ENCODE results near the gene HLCS.
"Not testable (repeated sequence)": the region's sequence is repeated elsewhere in the genome, so short reads cannot be mapped to it uniquely, and the experiment has no call there.

The HLCS gene

DNA sequence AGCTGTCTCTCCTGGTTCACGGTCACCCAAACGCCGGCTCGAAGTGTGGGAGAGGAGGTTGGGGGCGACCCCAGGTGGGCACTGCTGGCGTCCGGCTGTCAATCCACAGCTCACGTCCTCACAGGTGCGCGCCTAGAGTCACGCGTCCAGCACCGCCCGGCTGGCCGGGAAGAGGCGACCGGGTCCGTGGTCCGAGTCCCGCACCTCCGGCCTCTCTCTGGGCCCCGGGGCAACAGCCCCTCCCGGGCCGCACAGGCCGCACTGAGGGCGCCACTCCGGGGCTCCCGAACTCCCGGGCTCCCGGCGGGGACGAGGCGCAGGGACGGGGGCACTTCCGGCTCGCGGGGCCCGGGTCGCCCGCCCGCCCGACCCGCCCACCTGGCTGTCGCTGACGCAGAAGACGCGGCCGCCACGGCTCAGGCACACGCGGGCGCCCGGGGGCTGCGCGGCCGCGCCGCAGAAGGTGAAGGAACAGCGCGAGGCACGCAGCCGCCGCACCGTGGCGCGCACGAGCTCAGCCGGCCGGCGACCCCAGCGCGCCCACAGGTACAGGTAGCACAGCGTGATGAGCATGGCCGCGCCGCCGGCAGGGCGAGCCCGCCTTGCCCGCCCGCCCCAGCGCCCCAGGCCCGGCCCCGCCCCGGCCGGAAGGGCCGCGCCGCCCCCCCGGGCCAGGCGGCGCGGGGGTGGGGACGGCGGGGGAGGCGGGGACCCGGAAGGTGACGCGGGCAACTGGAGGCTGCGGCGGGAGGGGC is at the start of gene HLCS:
HLCS (minus strand) TSS at position 604 of the 755 bp plus-strand sequence; CDS start at position 573, 31 bp downstream.
- FAIRE-seq: no peak

DNA sequence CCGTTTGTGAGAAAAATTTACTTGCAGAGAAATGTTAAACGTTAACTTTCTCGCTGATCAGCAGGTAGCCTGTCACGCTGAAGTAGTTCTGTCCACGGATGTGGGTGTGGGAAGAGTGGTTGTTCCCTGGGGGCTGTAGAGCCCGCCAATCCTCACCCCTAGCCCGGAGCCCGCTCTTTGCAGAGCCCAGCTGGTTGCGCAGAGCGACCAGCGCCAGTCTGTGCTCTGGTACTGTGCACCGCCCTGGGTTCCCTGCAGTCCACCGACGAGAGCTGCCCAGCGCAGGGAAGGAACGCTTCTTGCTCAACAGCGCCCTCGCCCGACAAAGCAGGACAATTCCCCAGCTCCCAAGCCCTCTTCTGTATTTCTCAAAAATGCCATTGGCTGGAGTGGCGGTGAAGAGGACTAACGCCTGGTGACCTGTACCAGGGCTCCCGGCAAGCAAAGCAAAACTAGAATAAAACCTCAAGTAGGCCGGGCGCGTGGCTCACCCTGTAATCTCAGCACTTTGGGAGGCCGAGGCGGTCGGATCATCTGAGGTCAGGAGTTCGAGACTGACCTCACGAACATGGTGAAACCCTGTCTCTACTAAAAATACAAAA is 43.4 kb upstream of the HLCS start:
- FAIRE-seq: no peak

DNA sequence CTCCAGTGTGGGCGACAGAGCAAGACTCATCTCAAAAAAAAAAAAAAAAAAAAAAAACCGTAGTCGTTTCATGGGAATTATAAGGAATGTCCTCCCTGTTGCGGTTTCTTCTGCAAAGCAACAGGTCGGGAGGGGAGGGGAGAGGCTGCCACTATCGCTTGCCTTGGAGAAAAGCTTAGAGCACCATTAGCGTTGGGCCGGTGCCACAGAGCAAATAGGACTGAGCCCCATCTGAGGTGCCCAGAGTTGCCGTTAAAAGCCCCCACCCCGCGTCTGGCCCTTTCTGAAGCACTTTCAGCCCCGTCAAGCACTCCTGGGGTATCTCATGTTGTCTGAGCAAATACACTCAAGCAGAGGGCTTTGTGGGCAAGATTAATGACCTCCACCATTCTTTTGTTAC is 42.3 kb upstream of the HLCS start:
- no peak for FAIRE-seq

DNA sequence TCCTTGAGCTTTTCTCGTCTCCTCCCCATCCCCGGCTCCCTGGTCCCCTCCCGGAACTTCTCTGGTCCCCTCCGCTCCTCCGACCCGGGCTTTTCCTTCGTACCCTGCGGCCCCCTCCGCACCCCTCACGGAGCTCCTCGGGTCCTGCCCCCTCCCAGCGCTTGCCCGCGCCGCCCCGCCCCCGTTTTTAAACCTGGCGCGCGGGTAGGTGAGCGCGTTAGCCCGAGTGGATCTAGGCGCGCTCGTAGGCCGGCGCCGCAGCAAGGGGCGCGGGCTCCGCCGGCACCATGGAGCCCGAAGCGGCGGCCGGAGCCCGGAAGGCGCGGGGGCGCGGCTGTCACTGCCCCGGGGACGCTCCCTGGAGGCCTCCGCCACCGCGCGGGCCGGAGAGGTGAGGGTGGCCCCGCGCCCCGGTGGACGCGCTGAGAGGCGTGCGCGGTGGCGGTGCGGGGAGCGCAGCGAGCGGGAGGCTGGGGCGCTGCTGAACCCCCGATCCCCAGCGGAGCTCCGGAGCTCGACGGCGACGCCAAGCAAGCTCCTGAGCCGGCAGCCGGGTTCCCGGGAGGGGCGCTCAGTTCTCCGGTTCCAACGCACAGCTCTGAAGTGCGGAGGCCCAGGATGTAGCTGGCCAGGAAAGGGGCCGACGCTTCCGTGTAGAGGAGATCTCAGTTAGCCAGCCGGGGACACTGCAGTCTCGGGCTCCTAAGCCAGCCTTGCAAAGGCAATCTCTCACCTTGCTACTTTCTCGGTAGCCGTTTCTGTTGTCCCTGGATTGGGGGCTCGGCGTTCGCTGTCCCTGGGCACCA is 40.2 kb upstream of the HLCS start, which contains the start of gene RIPPLY3:
RIPPLY3 (plus strand) TSS at position 217 of the 806 bp plus-strand sequence; CDS start at position 288, 71 bp downstream.
- FAIRE-seq: no peak

GRCh38 chr21:37005548-37006485 is 39.3 kb upstream of the HLCS start:
- no peak for FAIRE-seq

DNA sequence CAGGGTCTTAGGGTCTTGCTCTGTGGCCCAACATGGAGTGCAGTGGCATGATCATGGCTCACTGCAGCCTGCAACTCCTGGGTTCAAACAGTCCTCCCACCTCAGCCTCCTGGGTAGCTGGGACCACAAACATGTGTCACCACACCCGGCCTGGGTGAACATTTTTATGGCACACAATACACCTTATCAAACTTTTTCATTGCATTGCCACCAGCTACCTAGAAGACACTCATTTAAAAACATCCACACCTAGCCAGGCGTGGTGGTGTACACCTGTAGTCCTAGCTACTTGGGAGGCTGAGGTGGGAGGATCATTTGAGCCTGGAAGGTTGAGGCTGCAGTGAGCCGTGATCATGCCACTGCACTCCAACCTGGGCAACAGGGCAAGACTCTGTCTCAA is 37.4 kb upstream of the HLCS start:
- not testable (repeated sequence) for FAIRE-seq

DNA sequence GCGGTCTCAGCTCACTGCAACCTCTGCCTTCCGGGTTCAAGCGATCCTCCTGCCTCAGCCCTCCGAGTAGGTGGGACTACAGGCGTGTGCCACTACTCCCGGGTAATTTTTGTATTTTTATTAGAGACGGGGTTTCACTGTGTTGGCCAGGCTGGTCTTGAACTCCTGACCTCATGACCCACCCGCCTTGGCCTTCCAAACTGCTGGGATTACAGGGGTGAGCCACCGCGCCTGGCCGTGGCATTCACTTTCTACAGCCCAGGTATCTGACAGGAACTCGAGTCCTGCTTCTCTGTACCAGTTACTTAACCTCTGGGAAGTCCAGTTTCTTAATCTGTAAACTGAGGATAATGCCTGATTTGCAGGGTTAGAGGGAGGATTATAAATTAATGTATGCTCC is 36.4 kb upstream of the HLCS start:
- not testable (repeated sequence) for FAIRE-seq

DNA sequence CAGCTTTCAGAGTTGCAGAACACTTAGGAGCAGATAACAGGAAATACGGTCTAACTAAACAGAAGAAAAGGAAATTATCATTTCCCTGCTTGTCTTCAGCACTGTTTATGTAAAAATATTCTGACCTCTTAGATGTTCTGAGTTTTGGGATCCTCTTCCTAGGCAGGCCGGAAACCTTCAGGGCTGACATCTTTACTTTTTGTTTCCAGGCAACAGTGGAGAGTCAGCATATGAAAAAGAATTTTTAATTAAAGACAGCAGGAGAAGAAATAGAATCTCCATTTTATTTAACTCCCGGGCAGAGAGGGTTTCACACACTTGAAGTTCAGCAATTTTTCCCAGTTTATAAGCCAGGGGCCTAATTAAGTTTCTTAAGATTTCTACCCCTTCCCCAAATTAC is 35.0 kb upstream of the HLCS start:
- no peak for FAIRE-seq

DNA sequence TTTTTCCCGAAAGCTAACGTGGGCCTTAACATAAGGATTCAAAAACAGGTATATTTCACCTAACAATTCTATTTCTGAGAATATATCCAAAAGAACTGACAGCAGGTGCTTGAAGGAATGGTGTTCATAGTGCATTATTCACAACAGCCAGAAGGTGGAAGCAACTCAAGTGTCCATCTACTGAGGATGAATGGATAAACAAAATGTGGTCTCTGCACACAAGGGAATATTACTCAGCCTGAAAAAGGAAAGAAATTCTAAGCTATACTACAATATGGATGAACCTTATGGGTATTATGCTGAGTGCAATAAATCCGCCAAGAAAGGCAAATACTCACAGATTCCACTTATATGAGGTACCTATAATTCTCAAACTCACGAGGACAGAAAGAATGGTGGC is 33.9 kb upstream of the HLCS start:
- FAIRE-seq: no peak

DNA sequence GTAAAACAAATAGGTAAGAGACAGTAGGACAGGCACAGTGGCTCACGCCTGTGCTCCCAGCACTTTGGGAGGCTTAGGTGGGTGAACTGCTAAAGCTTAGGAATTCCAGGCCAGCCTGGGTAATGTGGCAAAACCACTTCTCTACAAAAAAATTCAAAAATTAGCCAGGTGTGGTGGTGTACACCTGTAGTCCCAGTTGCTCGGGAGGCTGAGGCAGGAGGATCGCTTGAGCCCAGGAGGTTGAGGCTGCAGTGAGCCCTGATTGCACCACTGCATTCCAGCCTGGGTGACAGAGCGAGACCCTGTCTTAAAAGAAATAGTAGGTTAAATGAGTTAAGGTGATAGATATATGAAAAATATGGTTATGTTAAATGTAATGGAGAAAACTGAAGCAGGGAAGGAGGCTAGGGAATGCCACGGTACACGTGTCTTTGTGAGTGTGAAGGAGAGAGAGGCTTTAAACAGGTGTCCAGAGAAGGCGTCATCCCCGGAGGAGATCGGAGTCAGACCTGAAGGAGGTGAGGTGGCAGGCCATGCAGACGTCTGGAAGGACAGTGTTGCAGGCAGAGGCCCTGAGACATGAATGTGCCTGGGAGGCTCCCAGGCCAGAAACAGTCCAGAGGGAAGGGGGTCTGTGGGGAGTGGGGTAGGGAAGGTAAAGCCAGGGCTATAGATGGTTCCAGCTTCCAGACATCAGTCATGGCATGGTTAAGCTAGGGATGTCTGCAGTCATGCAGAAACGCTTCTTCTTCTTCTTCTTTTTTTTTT is 32.8 kb upstream of the HLCS start:
- no peak for FAIRE-seq

GRCh38 chr21:36995285-36995684 is 28.8 kb upstream of the HLCS start:
- not testable (repeated sequence) for FAIRE-seq

DNA sequence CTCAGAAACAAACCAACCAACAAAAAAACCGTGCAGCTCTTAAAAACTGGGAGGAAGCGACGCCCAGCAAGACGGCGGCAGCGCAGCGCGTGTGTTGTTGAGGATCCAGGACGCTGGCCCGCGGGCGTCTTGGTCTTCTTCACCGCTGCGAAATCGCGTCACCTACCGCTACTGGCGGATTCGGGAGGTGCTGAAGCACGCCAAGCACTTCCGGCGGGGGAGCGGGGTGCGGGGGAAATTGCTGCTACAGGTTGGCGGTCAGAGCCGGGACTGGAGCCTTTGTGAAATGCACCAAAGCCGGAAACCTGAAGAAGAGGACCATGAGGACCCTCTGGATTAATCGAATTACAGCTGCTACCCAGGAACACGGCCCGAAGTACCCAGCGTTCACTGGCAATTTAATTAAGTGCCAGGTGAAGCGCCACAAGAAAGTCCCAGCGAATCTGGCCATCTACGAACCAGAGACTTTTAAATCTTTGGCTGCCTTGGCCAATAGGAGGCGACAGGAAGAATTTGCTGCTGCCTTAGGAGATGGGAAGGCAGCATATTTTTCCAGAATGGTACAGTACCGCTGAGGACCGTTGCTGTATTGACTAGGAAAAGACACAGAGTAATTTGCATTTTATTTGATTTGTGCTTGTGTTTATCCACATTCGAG is 28.2 kb upstream of the HLCS start:
- FAIRE-seq: no peak

DNA sequence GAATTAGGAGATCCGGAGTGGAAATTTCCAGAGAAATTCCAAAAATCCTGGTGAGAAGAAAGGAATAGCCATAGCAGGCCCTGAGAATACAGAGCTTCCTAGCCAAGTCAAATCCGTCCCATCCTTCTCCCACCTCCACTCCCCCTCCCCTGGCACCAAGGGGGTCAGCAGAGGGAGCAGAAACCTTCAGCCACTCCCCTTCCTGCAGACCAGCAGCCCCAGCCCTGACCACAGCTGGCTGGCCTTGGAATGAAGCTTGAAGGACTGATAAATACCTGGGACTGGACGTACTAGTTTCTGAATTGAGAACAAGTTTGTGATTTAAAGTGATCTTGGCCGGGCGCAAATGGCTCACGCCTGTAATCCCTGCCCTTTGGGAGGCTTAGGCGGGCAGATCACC is 26.2 kb upstream of the HLCS start:
- FAIRE-seq: no peak

- FAIRE-seq: no peak
Observed at GRCh38 chr21:36990508-36991205, 24.2 kb upstream of the HLCS start.

GRCh38 chr21:36989699-36990507 is 23.4 kb upstream of the HLCS start:
- FAIRE-seq: no peak

- not testable (repeated sequence) for FAIRE-seq
Observed at GRCh38 chr21:36989199-36989698, 22.8 kb upstream of the HLCS start.

DNA sequence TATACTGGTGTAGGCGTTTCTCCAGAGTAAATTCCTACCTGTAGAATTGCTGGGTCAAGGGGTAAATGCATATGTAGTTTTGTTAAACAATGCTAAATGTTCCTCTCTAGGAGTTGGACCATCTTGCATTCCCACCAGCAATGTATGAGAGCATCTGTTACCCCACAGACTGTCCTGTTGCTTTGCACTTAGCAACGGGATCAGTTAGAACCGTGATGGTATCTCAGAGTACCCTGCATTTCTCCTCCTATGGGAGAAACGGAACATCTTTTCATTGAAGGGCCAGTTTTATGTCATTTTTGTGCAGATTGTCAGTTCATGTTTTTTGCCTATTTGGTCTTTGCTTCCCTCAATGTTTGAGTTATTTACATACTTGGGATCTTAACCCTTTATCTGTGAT is 22.1 kb upstream of the HLCS start:
- FAIRE-seq: no peak

GRCh38 chr21:36987845-36988244 is 21.4 kb upstream of the HLCS start:
- no peak for FAIRE-seq

All from endometrium (tissue), 2 donors.